ENCODE results near the gene GRIA4.

Gene GRIA4

GRCh38 chr11:105732611-105733010 lies 122.7 kb downstream of the GRIA4 start:
- Histone ChIP-seq H3K9ac (ENCODE audit: low read length) (no peak overlapping the region), H3K27me3 (ENCODE audit: control insufficient read depth, insufficient read depth, low read length) (no peaks in the 10 kb centered on the region), H3K36me3 (ENCODE audit: control insufficient read depth, low read depth, low read length) (no peaks in the 10 kb centered on the region), H3K4me1 (ENCODE audit: control insufficient read depth, low read depth, low read length) (no peaks in the 10 kb centered on the region), H3K4me3 (ENCODE audit: low read length) (no peak overlapping the region), H3K27ac (ENCODE audit: low read length) (no peak overlapping the region), H3K9me3 (ENCODE audit: control insufficient read depth, low read depth, low read length) (no peaks in the 10 kb centered on the region)

DNA sequence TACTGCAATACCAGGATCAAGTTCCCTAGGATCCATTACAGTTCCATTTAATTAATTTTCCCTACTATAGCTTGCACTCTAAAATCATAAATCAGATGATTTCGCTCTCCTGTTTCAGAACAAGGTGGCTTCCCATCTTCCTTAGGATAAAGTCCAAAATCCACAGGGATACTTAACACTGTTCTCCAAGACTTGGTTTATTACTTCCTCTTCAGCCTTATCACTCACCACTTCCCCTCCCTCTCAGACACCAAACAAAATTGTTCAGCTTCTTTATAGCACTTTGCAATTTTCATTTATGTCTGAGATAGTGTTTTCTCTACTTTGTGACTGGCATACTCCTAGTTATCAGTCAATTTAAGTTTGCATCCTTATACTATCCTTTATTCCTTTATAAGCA lies 124.6 kb downstream of the GRIA4 start:
- Histone ChIP-seq H3K4me1 (ENCODE audit: control insufficient read depth, low read depth, low read length) (no peaks in the 10 kb centered on the region), H3K27ac (ENCODE audit: low read length) (no peak overlapping the region), H3K9me3 (ENCODE audit: control insufficient read depth, low read depth, low read length) (no peaks in the 10 kb centered on the region), H3K9ac (ENCODE audit: low read length) (no peak overlapping the region), H3K27me3 (ENCODE audit: control insufficient read depth, insufficient read depth, low read length) (no peaks in the 10 kb centered on the region), H3K36me3 (ENCODE audit: control insufficient read depth, low read depth, low read length) (no peaks in the 10 kb centered on the region), H3K4me3 (ENCODE audit: low read length) (no peak overlapping the region)

DNA sequence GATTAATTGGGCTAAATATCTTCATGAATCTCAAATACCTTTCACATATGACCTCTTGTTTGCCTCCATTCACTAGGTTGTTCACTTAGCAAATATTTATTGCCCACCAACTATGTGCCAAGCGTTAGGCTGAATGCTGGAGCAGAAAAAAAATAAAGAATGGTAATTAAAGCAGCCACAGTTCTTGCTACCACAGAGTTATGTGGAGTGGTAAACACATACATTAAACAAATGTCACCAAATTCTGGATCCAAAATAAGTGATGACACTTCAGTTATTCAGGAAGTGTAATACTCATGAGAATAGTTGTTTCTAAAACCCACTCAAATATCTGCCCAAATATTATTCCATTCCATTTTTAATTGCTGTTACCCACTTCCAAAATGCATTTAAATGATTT lies 128.4 kb downstream of the GRIA4 start:
- Histone ChIP-seq H3K9me3 (ENCODE audit: control insufficient read depth, low read depth, low read length) (no peaks in the 10 kb centered on the region), H3K36me3 (ENCODE audit: control insufficient read depth, low read depth, low read length) (no peaks in the 10 kb centered on the region), H3K27me3 (ENCODE audit: control insufficient read depth, insufficient read depth, low read length) (no peaks in the 10 kb centered on the region), H3K27ac (ENCODE audit: low read length) (no peak overlapping the region), H3K9ac (ENCODE audit: low read length) (no peak overlapping the region), H3K4me1 (ENCODE audit: control insufficient read depth, low read depth, low read length) (no peaks in the 10 kb centered on the region), H3K4me3 (ENCODE audit: low read length) (no peak overlapping the region)

DNA sequence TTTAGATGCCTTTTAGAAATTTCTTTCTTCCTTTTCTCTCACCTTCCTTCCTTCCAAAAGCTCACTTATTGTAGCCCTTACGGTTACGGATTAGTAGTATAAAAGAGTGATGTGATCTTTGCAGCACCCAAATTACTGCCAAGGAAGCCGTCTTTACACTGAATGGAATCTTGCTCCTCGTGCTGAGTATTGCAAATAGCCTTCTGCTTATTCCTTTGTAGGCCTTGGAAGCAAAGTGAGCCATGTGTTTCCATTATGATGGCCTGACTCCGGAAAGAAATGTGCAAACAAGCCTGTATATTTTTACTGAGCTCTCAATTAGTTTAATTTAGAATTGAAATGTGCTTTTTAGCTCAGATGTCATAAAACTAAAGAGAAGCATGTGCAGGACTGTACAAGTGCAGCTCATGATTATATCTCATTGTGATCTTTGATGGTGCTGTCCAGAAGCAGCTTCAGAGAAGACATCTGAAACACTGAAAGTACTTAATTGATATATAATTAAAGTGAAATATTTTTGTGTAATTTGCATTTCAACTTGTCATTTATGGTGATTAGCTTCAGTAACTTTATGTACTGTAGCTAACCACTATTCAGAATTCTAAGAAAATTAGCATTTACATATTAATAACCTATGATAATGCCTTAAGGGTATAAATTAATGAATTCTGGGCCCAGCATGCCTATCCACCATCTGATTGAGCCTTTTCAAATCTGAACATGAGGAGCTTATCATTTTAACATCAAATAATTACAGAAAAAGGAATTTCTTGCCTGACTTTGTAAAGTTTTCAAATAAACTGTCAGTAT lies 129.3 kb downstream of the GRIA4 start:
- H3K36me3 ChIP-seq (ENCODE audit: control insufficient read depth, low read depth, low read length), result no peaks in the 10 kb centered on the region
- H3K4me1 ChIP-seq (ENCODE audit: control insufficient read depth, low read depth, low read length), result no peaks in the 10 kb centered on the region
- no peaks in the 10 kb centered on the region for H3K9me3 ChIP-seq (ENCODE audit: control insufficient read depth, low read depth, low read length)
- no peak overlapping the region for H3K9ac ChIP-seq (ENCODE audit: low read length)
- H3K27me3 ChIP-seq (ENCODE audit: control insufficient read depth, insufficient read depth, low read length), result no peaks in the 10 kb centered on the region
- H3K4me3 ChIP-seq (ENCODE audit: low read length), result no peak overlapping the region
- H3K27ac ChIP-seq (ENCODE audit: low read length), result no peak overlapping the region

DNA sequence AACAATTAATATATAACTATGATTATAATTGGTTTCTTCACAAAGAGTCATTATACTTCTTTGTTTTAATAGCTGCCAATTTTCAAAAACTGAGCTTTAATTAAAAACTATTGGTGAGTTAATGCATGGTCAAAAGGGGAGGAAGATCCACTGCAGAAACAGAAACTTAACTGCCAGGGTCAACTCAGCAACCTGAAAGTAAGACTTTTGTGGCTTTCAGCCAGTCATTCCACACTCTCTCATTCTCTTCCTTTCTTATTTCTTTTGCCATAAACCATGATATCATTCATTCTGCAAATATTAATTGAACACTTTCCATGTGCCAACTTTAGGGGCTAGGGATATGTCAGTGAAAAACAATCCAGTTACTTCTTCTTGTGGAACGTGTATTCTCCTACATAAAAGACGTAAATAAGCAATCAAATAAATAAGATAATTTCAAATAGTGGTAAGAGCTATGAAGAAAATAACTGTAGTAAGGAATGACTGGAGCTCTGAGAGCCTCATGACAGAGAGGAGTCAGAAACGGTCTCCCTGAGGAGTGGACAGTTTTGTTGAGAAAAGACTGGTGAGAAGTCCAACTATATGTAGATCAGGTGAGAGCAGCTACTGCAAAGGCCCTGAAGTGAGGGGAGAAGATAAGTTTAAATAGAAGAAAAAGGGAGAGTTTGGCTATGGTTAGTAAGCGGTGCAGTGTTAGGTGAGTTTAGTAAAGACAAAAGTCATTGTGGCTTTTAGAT lies 130.5 kb downstream of the GRIA4 start:
- no peaks in the 10 kb centered on the region for H3K4me1 ChIP-seq (ENCODE audit: control insufficient read depth, low read depth, low read length)
- H3K36me3 ChIP-seq (ENCODE audit: control insufficient read depth, low read depth, low read length), result no peaks in the 10 kb centered on the region
- no peaks in the 10 kb centered on the region for H3K9me3 ChIP-seq (ENCODE audit: control insufficient read depth, low read depth, low read length)
- no peak overlapping the region for H3K4me3 ChIP-seq (ENCODE audit: low read length)
- H3K9ac ChIP-seq (ENCODE audit: low read length), result no peak overlapping the region
- H3K27me3 ChIP-seq (ENCODE audit: control insufficient read depth, insufficient read depth, low read length), result no peaks in the 10 kb centered on the region
- H3K27ac ChIP-seq (ENCODE audit: low read length), result no peak overlapping the region

- Histone ChIP-seq H3K4me1 (ENCODE audit: control insufficient read depth, low read depth, low read length) (no peaks in the 10 kb centered on the region), H3K4me3 (ENCODE audit: low read length) (no peak overlapping the region), H3K27ac (ENCODE audit: low read length) (no peak overlapping the region), H3K9me3 (ENCODE audit: control insufficient read depth, low read depth, low read length) (no peaks in the 10 kb centered on the region), H3K9ac (ENCODE audit: low read length) (no peak overlapping the region), H3K36me3 (ENCODE audit: control insufficient read depth, low read depth, low read length) (no peaks in the 10 kb centered on the region), H3K27me3 (ENCODE audit: control insufficient read depth, insufficient read depth, low read length) (no peaks in the 10 kb centered on the region)
Measured at GRCh38 chr11:105741488-105742020, 131.7 kb downstream of the GRIA4 start.

DNA sequence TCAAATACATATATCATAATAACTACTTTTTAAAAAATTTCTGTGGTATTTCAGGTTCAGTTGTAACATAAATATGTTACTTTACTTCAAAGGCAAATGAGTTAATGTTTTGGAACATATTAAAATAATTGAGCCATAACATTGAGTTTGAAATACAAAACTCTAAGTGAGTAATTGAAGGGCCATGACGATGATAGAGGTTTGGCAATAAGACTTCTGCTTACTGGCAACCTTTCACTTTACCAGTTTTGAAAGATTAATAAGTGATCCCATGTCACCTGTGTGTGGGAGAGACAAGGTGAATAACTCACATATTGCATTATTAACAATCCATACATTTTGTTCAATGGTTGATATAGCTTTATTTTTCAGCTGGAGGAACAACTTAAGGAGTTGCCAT lies 144.4 kb downstream of the GRIA4 start:
- no peak overlapping the region for H3K9ac ChIP-seq (ENCODE audit: low read length)
- H3K9me3 ChIP-seq (ENCODE audit: control insufficient read depth, low read depth, low read length), result no peaks in the 10 kb centered on the region
- H3K4me3 ChIP-seq (ENCODE audit: low read length), result no peak overlapping the region
- H3K27ac ChIP-seq (ENCODE audit: low read length), result no peak overlapping the region
- H3K4me1 ChIP-seq (ENCODE audit: control insufficient read depth, low read depth, low read length), result peaks cover 11% of the 10 kb centered on the region
- no peaks in the 10 kb centered on the region for H3K36me3 ChIP-seq (ENCODE audit: control insufficient read depth, low read depth, low read length)
- H3K27me3 ChIP-seq (ENCODE audit: control insufficient read depth, insufficient read depth, low read length), result no peaks in the 10 kb centered on the region

DNA sequence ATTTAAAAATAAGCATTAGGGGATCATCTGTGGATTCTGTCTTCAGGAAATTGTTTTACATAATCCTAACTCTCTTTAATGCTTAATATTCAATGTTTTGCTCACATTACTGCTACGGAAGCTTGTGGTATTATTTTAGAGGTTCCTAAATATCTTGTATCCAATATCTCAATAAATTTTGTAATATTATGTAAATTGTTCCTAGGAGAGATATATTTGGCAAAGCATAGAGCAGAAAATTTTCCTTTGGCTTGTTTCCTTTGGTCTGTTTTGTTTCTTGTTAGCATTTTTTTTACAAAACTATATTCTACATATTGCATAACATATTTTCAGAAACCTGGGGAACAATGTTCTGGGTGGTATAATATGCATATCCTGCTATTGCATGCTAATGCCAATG lies 144.8 kb downstream of the GRIA4 start:
- no peak overlapping the region for H3K27ac ChIP-seq (ENCODE audit: low read length)
- H3K9ac ChIP-seq (ENCODE audit: low read length), result no peak overlapping the region
- H3K36me3 ChIP-seq (ENCODE audit: control insufficient read depth, low read depth, low read length), result no peaks in the 10 kb centered on the region
- no peaks in the 10 kb centered on the region for H3K27me3 ChIP-seq (ENCODE audit: control insufficient read depth, insufficient read depth, low read length)
- no peak overlapping the region for H3K4me3 ChIP-seq (ENCODE audit: low read length)
- H3K9me3 ChIP-seq (ENCODE audit: control insufficient read depth, low read depth, low read length), result no peaks in the 10 kb centered on the region
- H3K4me1 ChIP-seq (ENCODE audit: control insufficient read depth, low read depth, low read length), result peaks cover 11% of the 10 kb centered on the region

DNA sequence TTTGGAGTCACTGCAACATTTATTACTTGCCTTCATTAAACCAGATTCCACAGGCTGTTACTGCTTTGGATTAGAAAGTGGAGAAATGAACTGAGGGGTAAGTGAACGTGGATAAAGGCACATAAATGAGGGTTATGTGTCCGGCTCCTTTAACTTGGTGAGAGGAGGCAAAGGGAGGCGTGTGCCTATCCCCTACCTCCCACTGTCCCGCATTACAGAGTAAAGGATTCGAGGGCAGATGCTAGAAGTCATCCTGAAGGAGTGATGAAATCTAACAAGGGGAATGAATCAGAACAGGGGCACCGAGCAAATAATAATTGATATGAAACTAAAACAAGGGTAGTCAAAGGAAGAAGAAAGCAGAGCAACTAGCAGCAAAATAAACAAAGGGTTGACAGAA lies 147.2 kb downstream of the GRIA4 start:
- Histone ChIP-seq H3K4me3 (ENCODE audit: low read length) (no peak overlapping the region), H3K4me1 (ENCODE audit: control insufficient read depth, low read depth, low read length) (peaks cover 11% of the 10 kb centered on the region), H3K9me3 (ENCODE audit: control insufficient read depth, low read depth, low read length) (no peaks in the 10 kb centered on the region), H3K27me3 (ENCODE audit: control insufficient read depth, insufficient read depth, low read length) (no peaks in the 10 kb centered on the region), H3K36me3 (ENCODE audit: control insufficient read depth, low read depth, low read length) (no peaks in the 10 kb centered on the region), H3K27ac (ENCODE audit: low read length) (no peak overlapping the region), H3K9ac (ENCODE audit: low read length) (no peak overlapping the region)

DNA sequence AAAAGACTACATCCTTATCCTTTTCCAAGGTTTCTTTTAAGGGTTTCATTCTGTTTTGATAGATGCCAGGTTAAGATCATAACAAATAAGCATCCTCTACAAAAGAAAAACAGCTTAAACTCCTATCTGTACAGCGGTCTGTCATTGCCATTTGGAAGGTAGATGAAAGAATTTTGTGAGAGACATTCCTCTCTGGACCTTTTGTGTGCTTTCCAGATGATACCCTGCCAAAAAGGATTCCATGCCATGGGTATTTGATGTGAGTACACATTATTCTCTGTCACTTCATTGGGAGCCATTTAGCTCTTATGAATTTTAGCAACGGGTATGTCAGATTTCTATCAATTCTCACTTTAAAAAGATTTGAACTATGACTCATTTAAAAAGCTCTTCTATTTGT lies 153.7 kb downstream of the GRIA4 start:
- Histone ChIP-seq H3K9me3 (ENCODE audit: control insufficient read depth, low read depth, low read length) (no peaks in the 10 kb centered on the region), H3K4me1 (ENCODE audit: control insufficient read depth, low read depth, low read length) (no peaks in the 10 kb centered on the region), H3K27me3 (ENCODE audit: control insufficient read depth, insufficient read depth, low read length) (no peaks in the 10 kb centered on the region), H3K9ac (ENCODE audit: low read length) (no peak overlapping the region), H3K27ac (ENCODE audit: low read length) (no peak overlapping the region), H3K4me3 (ENCODE audit: low read length) (no peak overlapping the region), H3K36me3 (ENCODE audit: control insufficient read depth, low read depth, low read length) (no peaks in the 10 kb centered on the region)

DNA sequence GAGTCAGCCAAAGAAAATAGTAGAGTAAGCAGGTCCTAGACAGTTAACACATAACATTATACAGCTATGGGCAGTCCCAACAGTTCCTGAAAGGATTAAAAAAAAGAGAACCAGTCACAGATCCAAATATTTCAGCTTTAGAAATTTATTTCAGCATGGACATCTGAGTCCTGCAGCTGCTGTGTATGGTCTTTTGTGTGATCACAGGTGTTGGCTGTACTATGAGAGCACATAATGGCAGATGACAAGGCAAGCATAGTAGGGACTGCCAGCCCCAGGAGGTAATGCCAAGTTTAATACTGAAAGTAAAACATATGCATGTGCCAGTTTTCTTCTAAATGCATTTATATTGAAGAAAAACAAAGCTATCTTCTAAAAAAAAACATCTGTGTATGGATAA lies 158.1 kb downstream of the GRIA4 start:
- H3K27ac ChIP-seq (ENCODE audit: low read length), result no peak overlapping the region
- no peak overlapping the region for H3K9ac ChIP-seq (ENCODE audit: low read length)
- no peaks in the 10 kb centered on the region for H3K27me3 ChIP-seq (ENCODE audit: control insufficient read depth, insufficient read depth, low read length)

More for the DNA sequence above, 158.1 kb downstream of the GRIA4 start:
- Histone ChIP-seq H3K9me3 (ENCODE audit: control insufficient read depth, low read depth, low read length) (no peaks in the 10 kb centered on the region), H3K36me3 (ENCODE audit: control insufficient read depth, low read depth, low read length) (no peaks in the 10 kb centered on the region), H3K4me1 (ENCODE audit: control insufficient read depth, low read depth, low read length) (no peaks in the 10 kb centered on the region), H3K4me3 (ENCODE audit: low read length) (no peak overlapping the region)
